Measurements from ENCODE around the gene PFN3.
"Not testable (repeated sequence)": the region's sequence is repeated elsewhere in the genome, so short reads cannot be mapped to it uniquely, and the experiment has no call there.

The PFN3 gene

DNA sequence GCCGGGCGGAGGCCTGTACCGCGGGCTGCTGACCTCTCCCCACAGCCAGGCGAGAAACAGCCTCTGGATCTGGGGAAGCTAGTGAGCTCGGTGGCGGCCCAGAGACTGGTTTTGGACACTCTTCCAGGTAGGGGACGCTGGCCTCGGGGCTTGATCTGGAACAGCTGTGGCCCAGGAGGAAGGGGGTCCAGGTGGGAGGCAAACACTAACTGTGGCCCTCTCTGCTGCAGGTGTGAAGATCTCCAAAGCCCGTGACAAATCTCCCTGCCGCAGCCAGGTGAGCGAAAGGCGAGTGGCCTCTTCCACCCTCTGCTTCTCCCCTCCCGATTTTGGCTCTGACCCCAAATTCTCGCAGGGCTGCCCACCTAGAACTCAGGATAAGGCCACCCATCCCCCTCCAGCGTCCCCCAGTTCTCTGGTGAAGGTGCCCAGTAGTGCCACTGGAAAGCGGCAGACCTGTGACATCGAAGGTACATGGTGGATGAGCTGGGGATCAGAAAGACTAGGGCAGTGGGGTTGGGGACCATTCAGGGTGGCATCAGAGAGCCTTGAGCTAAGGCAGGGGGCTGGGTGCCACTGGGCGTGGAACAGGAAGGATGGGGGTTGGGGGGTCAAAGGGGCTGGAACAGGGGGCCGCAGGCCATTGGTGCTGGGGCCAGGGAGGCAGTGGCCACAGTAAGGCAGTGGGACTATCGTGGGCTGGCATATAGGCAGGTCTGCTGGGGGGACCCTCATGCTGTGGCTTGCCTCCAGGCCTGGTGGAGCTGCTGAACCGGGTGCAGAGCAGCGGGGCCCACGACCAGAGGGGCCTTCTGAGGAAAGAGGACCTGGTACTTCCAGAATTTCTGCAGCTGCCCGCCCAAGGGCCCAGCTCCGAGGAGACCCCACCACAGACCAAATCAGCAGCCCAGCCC, 29.1 kb downstream of the PFN3 start:
- no peak for DNase-seq

DNA sequence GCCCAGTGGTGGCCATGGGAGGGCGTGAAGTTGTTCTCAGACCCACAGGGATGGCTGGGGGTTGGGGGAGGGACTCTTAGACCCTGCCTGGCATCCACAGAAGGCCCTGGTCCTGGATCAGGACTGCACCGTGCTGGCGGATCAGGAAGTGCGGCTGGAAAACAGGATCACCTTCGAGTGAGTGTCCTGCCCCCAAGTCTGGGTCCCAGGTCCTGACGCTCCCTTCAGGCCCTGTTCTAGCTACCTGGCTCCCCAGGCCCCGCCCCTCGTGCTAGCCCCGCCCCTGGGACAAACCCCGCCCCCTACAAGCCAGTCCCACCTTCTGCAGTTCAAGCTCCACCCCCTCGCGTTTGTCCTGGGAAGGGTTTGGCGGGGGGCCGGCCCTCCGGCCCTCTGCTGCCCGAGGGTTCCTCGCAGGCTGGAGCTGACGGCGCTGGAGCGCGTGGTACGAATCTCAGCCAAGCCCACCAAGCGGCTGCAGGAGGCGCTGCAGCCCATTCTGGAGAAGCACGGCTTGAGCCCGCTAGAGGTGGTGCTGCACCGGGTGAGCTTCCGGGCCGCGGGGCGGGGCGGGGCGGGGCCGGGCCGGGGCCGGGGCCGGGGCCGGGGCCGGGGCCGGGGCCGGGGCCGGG, 29.9 kb downstream of the PFN3 start:
- no peak for DNase-seq

DNA sequence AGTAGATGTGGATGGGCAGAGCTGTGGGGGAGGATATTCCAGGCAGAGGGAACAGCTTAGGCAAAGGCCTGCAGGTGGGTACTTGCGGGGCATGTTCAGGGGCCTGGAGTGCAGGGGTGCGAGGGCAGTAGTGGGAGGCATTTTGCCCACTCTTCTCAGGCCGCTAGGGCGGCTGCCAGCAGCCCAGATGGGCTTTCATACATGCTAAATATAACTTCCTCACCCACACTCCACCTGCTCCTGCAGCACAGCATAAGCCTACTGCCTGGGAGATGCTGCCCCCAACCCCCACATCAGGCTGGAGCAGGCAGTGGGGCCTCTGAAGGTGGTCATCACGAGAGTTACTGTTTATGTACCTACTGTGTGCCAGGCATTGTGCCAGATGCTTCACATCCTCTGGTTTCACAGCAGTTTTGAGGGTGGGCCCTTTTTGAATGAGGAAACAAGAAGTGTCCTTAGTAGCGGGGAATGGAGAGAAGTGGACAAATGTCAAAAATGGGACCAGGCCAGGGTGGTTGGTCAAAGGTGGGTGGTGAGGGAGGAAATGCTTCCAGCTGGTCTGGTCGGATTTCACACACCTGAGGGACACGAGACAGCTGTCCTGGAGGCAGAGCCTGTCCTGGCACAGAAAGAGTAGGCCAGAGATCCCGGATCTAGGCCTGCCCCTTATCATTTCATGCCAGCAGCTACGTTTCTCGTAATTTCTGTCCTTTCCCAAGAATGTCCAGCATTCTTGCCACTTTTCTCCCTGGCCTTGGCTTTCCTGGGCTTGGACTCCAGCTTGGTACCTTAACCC, 30.6 kb downstream of the PFN3 start:
- no peak for DNase-seq

DNA sequence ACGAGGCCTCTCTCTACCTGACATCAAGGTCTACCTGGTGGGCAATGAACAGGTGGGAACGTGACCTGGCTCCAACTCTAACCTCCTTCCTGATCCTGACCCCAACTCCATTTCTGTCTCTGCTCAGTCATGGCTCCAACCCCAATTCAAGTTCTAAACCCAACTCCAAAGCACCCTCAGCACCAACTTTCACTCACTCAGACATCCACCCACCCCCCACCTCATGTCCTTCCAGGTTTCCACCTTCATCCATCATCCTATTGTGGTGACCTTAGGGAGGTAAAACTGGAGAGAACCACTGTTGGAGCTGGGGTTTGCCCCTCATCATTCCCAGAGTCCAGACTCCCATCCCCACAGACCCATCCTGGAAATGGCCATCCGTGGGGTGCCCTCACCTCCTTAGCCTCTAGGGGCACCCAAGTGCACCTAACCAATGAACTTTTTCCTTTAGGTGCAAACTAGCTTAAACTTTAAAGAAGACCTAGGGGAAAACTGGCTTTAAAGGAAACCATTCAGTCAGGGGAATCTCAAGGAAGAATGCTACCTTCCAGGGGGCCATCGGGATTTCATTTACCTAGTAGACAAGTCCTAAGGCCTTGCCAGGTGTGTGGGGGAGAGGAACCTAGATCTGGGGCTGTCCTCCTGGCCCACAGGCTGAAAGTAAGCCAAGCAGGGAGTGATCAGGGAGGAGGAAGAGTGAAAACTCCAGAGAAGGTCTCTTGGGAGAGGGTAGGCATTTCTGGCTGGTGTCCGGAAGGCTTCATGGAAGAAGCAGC, 31.4 kb downstream of the PFN3 start:
- DNase-seq: no peak

DNA sequence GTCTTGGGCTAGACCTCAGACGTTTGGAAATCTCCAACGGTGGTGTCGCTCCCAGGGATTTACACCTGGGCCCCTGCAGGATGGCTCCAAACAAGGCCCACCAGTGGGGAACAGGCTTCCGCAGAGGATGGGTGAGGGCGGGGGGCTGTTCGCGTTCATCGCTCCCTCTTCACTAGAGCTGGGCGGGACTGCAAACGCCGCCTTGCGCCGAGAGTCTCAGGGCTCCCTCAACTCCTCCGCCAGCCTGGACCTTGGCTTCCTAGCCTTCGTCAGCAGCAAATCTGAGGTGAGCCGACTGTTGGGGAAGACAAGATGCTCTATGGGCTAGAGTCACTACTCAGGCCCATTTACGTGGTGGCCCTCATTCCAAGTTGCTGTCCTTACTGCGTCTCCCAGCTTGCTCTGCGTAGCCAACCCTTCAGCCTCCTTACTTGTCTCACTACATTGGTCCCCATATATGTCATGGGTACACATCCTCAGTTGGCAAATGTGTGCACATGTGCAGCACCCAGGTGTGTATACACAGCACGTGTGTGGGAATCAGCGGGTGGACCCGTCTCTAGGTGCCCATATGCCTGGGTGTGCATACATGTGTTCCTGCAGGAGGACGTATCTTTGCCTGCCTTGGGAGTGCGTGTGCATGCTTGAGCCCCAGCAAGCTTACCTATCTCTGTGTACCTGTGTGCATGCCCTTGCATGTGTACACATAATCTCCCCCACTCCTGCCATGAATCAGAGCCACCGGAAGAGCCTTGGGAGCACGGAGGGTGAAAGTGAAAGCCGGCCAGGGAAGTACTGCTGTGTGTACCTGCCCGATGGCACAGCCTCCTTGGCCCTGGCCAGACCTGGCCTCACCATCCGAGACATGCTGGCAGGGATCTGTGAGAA, 32.2 kb downstream of the PFN3 start:
- DNase-seq: no peak

DNA sequence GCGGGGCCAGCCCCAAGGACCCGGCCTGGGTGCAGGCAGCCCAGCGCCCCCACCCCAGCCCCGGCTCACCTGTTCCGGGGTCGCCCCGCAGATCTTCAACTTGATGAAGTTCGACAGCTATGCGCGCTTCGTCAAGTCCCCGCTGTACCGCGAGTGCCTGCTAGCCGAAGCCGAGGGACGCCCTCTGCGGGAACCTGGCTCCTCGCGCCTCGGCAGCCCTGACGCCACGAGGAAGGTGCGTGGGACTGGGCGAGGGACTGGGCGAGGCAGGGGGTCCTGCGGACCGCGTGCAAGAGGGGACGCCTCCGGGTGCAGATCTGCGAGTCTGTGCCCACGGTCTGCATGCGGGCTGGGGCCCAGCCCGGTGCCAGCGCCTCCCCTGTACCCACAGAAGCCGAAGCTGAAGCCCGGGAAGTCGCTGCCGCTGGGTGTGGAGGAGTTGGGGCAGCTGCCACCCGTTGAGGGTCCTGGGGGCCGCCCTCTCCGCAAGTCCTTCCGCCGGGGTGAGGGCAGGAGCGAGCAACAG, 33.1 kb downstream of the PFN3 start:
- DNase-seq: no peak

DNA sequence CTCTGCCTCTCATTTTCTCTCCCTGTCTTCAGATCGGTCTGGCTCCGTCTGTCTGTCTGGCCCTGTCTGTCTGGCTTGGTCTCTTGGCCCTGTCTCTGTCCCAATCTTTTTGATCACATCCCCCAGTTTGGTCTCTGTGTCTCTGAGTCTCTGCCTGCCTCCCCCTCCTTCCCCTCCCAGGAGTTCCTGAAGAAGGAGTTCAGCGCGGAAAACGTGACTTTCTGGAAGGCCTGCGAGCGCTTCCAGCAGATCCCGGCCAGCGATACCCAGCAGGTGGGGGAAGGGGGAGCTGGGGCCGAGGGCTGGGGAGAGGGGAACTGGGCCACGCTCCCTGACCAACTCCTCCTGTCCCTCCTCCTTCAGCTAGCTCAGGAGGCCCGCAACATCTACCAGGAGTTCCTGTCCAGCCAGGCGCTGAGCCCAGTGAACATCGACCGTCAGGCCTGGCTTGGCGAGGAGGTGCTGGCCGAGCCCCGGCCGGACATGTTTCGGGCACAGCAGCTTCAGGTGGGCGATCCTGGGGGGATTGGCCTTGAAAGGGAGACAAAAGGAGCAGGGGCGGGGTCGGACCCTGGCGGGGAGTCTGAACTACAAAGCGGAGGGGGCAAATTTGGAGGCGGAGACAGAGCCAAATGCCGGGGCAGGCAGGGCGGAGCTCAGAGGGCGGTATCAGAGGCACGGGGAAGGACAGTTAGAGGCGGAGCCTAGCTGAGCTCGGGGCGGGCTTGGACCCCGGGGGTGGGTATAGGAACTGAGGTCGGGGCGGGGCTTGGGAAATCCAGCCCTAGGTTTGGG, 33.7 kb downstream of the PFN3 start:
- no peak for DNase-seq

DNA sequence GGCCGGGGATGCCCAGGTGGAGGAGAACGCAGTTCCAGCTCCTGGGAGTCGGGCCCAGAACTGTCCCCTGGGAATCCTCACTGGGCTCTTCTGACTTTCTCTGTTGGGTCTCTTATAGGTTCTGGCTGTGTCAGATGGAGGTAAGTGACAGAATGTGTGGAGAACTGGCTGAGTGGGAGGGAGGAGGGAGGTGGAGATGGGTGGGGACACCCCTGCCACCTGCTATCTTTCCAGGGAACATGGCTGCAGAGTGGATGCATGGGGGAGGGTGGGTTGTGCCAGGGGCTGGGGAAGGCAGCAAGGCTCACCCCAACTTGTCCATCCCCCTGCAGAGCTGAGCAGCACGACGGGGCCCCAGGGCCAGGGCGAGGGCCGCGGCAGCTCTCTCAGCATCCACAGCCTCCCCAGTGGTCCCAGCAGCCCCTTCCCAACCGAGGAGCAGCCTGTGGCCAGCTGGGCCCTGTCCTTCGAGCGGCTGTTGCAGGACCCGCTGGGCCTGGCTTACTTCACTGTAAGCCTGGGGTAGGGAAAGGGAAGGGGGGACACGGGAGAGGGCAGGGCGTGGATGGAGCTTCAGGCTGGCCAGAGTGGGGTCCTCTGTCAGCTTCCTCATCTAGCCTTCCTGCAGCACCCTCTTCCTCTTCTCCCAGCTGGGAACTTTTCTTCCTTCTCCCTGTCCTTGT, 34.5 kb downstream of the PFN3 start:
- DNase-seq: no peak

DNA sequence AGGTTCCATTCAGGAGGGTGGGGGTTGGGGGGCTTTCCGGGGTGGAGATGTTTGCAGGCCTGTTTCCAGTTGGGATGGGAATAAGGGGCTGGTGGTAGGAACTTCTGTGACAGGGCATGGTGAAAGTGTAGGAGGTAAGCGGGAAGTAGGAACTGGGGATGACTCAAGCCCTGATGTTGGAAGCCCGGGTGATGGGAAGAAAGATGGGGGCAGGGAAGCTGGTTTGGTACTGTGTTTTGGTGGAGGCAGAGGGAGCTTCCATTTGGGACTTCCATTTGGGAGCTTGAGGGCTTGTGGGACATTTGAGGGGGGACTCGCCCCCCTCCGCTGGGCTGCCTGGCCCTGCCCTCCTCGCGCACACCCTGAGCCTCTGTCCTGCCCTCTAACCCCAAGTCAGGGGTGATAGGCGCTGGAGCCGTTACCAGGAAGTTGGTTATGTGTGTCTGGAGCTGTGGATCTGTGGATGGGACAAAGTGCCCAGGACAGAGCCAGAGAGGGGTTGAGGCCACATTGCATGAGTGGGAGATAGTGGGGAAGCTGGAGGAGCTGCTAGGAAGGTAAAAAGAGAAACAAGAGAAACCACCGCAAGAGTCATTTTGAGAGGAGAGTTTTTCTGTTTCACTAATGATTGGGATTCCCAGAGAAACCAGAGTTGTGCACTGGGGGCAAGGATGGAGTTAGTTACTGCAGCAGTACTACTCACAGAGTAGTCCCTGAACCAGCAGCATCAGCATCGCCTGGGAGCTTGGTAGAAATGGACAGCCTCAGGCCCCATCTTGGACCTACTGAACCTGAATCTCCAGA, 36.1 kb downstream of the PFN3 start:
- no peak for DNase-seq

DNA sequence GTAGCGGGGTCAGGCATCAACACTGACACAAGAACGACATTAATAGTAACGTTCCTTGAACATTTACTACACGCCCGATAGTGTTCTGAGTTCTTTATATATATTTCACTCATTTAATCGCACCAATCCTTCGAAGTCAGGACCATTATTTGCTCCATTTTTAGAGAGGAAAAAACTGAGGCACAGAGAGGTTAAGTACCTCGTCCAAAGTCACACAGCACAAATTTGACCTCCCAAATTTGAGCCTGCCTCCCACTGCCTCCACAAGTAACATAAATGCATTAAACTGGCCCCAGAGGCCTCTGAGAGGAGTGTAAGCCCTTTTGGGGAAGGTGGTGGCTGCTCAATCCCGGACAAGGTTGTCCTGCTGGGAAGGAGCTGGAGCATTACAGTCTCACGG, 36.9 kb downstream of the PFN3 start:
- DNase-seq: no peak

DNA sequence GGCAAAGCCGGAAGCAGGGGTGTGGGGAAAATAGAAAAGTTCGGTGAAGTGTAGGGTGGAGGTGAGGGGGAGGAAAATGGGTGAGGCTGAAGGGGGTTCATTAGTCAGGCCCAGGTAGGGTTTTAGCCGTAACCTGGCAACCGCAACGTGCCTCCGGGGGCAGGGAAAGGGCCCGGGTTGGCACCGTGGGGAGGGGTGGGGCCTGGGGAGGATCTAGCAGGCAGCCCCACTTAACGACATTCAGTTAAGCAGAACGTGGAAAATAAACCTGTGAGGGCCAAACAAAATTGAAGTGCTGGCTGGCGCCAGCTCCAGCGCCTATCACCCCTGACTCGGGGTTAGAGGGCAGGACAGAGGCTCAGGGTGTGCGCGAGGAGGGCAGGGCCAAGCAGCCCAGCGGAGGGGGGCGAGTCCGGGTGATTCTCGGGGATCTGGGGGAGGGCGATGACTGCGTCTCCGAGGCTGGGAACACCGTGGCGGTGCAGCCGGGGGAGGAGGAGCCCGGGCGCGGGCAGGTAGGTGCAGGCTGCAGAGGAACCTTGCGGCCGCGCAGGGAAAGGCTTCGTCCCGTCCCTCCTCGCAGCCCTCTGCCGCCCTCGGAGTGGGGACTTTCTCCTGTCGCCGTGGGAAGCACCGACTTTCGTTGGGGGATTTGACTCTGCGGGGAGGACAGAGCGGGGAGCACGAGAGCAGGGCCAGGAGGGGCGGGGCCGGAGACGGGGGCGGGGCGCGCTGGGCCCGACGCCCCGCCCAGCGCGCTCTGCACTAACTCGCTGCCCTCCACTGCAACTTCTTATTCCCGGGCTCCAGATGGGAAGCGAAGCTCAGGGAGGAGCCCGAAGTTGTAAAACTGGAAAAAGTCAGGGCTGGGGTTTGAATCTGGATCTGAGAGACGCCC, 37.6 kb downstream of the PFN3 start:
- DNase-seq: peak; percentile 54

DNA sequence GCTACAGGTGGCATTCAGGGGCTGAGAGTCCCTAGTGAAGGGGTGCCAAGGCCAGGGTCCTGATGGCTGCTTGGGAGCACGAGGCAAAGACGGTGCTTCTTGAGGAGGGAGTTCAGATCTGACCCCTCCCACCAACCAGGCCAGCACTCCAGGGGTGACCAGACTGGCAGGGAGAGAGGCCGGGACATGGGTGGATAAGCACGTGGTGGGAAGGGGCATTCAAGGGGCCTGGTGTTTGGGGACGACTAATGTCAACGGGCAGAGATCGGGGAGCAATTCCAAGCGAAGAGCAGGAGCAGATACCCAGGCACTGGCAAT, 38.2 kb downstream of the PFN3 start:
- DNase-seq: no peak

DNA sequence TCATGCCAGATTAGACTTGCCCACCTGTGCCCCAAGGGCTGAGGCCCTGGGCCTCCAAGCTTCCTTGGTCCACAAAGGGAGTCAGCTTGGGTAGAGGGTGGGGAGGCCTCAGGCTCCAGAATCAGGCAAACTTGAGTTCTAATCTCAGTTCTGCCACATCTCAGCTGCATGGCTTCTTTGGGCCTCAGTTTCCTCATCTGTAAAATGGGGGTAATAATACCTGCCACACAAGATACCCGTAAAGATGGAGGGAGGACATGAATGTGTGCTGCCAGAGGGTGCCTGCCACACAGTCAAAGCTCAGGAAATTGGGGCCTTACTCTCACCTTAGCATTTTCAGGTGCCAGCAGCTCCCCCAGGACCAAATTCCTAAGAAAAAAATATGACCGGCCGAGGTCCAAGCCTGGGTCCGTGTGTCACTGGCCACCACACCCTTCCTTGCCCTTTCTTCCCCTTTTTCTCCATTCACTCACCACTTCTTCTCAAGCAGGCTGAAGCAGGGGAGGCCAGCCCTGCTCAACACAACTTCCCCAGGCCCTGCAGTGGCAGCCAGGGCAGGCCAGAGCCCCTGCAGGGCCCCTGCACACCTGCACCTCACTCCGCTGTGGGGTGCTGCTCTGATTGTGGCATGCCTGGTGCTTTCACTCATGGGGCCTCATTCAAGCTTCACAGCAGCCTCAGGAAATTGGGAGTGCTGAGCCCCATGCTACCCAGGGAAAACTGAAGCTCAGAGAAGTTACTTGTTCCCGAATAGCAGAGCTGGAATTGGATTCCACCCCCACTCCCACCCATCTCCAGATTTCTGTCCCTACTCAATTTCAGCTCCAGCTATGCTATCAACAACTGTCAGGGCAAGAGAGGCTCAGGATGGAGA, 38.8 kb downstream of the PFN3 start:
- DNase-seq: no peak

DNA sequence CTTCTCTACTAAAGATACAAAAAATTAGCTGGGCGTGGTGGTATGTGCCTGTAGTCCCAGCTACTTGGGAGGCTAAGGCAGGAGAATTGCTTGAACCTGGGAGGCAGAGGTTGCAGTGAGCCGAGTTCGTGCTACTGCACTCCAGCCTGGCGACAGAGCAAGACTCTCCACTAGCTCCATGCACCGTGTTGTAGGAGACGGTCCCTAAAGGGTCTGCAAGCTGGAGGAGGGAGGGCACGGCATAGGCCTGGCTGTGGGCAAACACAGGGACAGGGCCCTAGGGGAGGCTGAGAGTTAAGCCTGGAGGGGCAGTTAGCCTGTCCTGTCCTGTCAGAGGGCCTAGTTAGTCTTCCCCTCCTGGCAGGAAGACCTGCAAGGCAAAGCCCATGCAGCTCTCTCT, 39.7 kb downstream of the PFN3 start:
- not testable (repeated sequence) for DNase-seq

DNA sequence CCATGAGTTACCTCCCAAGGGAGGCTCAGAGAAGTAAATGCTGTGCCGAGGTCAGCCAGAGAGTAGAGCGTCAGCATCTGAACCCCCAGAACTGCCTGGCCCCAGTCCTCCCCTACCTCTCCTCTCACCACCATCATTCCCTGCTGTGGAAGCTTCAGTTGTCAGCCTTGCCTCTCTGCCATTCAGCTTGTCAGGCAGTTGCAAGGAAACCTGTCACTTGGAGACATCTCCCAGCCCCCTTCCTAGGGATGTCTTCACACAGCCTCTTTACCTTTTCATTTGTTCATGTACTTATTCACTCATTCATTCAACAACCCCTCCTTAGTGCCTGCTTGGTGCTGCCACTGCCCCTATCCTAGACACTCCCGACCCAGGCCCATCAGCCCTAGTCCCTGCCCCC, 40.6 kb downstream of the PFN3 start:
- no peak for DNase-seq

DNA sequence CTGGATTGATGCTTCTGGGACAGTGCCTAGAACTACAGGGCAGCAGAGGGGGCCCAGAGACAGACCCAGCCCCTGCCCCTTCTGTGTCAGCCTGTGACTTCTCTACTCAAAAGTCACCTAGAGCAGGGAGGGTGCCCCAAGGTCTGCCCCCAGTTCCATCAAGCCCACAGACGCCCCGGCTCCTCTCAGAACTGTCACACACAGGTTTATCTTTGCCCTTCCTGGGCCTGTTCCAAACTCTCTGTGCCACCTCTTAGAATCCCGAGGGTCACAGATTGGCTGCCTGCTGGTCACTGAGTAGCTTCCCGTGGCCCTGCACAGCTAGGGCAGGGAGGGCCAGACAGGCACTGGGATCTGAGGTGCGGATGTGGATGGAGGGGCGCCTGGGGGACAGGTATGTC, 41.0 kb downstream of the PFN3 start:
- no peak for DNase-seq

DNA sequence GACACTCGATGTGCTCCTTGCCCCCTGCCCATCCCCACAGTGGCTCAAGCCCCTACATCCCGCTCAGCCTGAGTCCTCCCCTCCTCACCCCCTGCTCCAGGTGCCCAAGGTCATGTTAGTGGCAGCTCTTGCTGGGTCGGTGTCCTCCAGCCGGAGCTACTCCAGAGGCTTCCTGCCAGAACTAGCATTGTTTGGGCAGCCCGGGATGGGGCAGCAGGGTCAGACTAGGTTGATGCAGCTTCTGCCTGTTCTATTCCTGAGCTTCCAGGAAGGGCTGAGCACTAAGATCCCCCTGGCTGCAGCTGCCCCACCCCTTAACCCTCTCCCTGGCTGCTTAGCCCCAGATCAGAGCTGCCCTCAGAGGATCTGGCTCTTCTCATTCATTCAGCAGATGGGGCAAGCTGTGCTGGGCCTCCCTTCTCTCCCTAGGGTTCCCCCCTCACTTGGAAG, 42.1 kb downstream of the PFN3 start:
- DNase-seq: no peak
